K562 (cell line): ENCODE measurements around the gene LBH. TPM values are rescaled to one million over a fixed set of nuclear protein-coding genes. Genes with fewer than 3 reads are reported as not detected.

Source experiments
- OTX1 ChIP-seq: fragments of 450-650 bp; formaldehyde crosslinking; IDR thresholded peaks from 2 replicates; pipeline ENCODE4 v1.4.0; 2022; ENCODE audit warnings: mild to moderate bottlenecking
- POLR2AphosphoS5 ChIP-seq: IDR thresholded peaks from 2 replicates; pipeline ENCODE4 v1.6.1; 2011; ENCODE audit warnings: mild to moderate bottlenecking, low read depth, low read length, moderate library complexity; ENCODE audit not compliant: control insufficient read depth, insufficient read depth
- RBM15 ChIP-seq: fragments of 200-400 bp; formaldehyde crosslinking; IDR thresholded peaks from 2 replicates; pipeline ENCODE4 v1.6.1; 2018; ENCODE audit warnings: mild to moderate bottlenecking, low read length, moderate library complexity; ENCODE audit not compliant: insufficient read depth
- SNRNP70 ChIP-seq: fragments of 200-400 bp; formaldehyde crosslinking; optimal IDR thresholded peaks from 2 replicates; pipeline ENCODE3; 2017; ENCODE audit warnings: low read depth, low read length
- TEAD1 ChIP-seq, 2 experiments: fragments of 450-650 bp in 1 of 2; sonication (generic) in 1 of 2; formaldehyde crosslinking; IDR thresholded peaks; 2 replicates each; pipeline versions ENCODE4 v1.4.0 to v1.8.0; 2020 to 2022; ENCODE audit warnings: mild to moderate bottlenecking in 2 of 2, missing genetic modification reagents in 1 of 2
- ZNF41 ChIP-seq: fragments of 250-450 bp; sonication (Bioruptor Pico); conservative IDR thresholded peaks from 2 replicates; pipeline ENCODE4 v1.4.0; 2020; ENCODE audit warnings: mild to moderate bottlenecking
- ZSCAN32 ChIP-seq: fragments of 450-650 bp; formaldehyde crosslinking; IDR thresholded peaks from 2 replicates; pipeline ENCODE4 v1.4.0; 2020; ENCODE audit warnings: mild to moderate bottlenecking, moderate library complexity
- polyA plus RNA-seq, 8 experiments: library from polyadenylated mRNA; depleted of rRNA in 4 of 8; stranded (reverse) in 5 of 8; unstranded in 3 of 8; fragments of >200 nt; fragmentation: Nextera tagmentation in 2 of 8; fragmentation: Illumina TruSeq in 1 of 8; extraction: Ambion mirVana in 2 of 8; extraction: Trizol in 1 of 8; gene quantifications; 2 replicates each; pipeline versions ENCODE4 v1.2.1 to v1.2.3, GENCODE V29; 2011 to 2014; ENCODE audit warnings: inconsistent platforms in 1 of 8, missing spikeins in 1 of 8
- total RNA-seq, 7 experiments: library from RNA; depleted of rRNA in 6 of 7; stranded (reverse); fragments of >200 nt in 6 of 7; fragmentation: Illumina TruSeq in 2 of 7; extraction: Trizol in 2 of 7; gene quantifications; 2 replicates each; pipeline versions ENCODE4 v1.2.1 to v1.2.3, GENCODE V29; 2011 to 2021; ENCODE audit warnings: low replicate concordance in 1 of 7
- TF ChIP-seq, protein P1 (sequence below), 2 experiments: fragments of 450-650 bp; formaldehyde crosslinking in 1 of 2; IDR thresholded peaks; 2 replicates each; pipeline versions ENCODE4 v1.4.0 to v1.6.1; 2014 to 2020; ENCODE audit warnings: mild to moderate bottlenecking in 2 of 2, borderline replicate concordance in 1 of 2, low read depth in 1 of 2
- TF ChIP-seq, protein P2 (sequence below): fragments of 450-650 bp; IDR thresholded peaks from 2 replicates; pipeline ENCODE4 v1.6.1; 2016; ENCODE audit warnings: mild to moderate bottlenecking

Gene LBH
- total and polyA plus RNA-seq, 9 of the 15 experiments (the other 6 are each of a cell fraction or from before 2014, with no cell fraction given): 3.1 to 13.4 (median 7.4) TPM

DNA sequence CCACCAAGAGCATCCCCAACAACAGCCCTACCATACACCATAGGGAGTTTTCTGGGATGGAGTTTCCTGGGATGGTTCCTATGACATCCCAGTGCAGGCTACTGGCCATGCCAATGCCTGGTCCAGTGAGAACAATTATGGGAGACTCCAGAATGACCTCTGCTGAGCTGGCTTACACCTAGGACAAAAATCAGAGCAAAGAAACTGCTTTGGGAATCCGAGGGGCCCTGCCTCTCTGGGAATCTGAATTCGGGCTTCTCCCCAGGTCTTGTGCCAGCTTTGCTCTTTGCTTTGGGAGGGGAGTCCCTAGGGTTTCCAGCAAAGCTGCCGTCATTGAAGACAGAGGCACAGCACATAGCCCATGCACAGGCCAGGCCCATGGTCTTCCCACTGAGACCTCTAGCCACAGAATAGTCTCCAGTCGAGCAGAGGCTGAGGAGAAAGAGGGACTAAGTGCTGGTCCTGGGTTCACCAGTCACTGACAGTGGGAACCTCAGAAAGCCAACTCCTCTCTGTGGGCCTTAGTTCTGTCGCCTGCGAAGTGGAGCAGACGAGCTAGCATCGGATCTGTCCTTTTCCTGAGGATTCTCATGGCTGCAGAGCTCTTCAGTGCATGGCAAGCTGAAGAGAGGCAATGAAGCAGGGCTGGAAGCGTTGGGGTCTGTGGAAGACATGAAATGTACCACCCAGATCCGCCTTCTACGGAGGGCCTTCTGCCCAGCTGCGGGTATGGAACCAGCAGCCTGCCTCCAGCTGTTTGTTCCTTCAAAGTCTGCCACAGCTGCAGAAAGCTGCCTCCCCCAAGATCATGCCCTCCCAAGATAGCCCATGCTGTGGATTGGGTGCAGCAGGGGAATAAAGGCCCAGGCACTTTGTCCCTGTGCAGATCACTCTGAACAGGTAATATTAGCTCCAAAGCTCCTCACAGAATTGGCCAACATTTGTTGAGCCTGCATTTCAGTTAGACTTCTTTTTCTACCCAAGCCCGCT lies 11.2 kb upstream of the LBH start (continued):
- TF ChIP-seq POLR2AphosphoS5: no peak
- TF ChIP-seq ZNF41 (CRISPR knock-in tag): no peak
- TF ChIP-seq RBM15: no peak
- TF ChIP-seq, protein P1, sequence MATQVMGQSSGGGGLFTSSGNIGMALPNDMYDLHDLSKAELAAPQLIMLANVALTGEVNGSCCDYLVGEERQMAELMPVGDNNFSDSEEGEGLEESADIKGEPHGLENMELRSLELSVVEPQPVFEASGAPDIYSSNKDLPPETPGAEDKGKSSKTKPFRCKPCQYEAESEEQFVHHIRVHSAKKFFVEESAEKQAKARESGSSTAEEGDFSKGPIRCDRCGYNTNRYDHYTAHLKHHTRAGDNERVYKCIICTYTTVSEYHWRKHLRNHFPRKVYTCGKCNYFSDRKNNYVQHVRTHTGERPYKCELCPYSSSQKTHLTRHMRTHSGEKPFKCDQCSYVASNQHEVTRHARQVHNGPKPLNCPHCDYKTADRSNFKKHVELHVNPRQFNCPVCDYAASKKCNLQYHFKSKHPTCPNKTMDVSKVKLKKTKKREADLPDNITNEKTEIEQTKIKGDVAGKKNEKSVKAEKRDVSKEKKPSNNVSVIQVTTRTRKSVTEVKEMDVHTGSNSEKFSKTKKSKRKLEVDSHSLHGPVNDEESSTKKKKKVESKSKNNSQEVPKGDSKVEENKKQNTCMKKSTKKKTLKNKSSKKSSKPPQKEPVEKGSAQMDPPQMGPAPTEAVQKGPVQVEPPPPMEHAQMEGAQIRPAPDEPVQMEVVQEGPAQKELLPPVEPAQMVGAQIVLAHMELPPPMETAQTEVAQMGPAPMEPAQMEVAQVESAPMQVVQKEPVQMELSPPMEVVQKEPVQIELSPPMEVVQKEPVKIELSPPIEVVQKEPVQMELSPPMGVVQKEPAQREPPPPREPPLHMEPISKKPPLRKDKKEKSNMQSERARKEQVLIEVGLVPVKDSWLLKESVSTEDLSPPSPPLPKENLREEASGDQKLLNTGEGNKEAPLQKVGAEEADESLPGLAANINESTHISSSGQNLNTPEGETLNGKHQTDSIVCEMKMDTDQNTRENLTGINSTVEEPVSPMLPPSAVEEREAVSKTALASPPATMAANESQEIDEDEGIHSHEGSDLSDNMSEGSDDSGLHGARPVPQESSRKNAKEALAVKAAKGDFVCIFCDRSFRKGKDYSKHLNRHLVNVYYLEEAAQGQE (IDR thresholded peaks at IDR 0.05; ENCODE audit: borderline replicate concordance): no peak
- TF ChIP-seq, protein P1 (CRISPR knock-in tag; IDR thresholded peaks at IDR 0.05; ENCODE audit: low read depth): no peak
- TF ChIP-seq TEAD1 (CRISPR knock-in tag; IDR thresholded peaks at IDR 0.05): no peak
- TF ChIP-seq SNRNP70: no peak
- no peak for TF ChIP-seq OTX1 (CRISPR knock-in tag)
- TF ChIP-seq ZSCAN32 (CRISPR knock-in tag): no peak
- TF ChIP-seq, protein P2, sequence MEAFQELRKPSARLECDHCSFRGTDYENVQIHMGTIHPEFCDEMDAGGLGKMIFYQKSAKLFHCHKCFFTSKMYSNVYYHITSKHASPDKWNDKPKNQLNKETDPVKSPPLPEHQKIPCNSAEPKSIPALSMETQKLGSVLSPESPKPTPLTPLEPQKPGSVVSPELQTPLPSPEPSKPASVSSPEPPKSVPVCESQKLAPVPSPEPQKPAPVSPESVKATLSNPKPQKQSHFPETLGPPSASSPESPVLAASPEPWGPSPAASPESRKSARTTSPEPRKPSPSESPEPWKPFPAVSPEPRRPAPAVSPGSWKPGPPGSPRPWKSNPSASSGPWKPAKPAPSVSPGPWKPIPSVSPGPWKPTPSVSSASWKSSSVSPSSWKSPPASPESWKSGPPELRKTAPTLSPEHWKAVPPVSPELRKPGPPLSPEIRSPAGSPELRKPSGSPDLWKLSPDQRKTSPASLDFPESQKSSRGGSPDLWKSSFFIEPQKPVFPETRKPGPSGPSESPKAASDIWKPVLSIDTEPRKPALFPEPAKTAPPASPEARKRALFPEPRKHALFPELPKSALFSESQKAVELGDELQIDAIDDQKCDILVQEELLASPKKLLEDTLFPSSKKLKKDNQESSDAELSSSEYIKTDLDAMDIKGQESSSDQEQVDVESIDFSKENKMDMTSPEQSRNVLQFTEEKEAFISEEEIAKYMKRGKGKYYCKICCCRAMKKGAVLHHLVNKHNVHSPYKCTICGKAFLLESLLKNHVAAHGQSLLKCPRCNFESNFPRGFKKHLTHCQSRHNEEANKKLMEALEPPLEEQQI: no peak
